ENCODE measurements around the gene MAN1A1. TPM values are rescaled to one million over a fixed set of nuclear protein-coding genes. Genes with fewer than 3 reads are reported as not detected.

MAN1A1 gene
- total RNA-seq, 1 experiment from 2014 or later: 13.3 TPM

GRCh38 chr6:119190176-119190575 lies 159.4 kb downstream of the MAN1A1 start:
- H3K4me3 Mint-ChIP-seq (ENCODE audit: low read depth, unreplicated experiment): no peak overlapping the region
- no peak for TF ChIP-seq CTCF (IDR thresholded peaks at IDR 0.05; ENCODE audit: unreplicated experiment)
- DNase-seq: no peak
- CTCF ChIA-PET: no interaction called here
- no peak overlapping the region for H3K27ac Mint-ChIP-seq (ENCODE audit: unreplicated experiment)
- BruUV-seq (replicated peaks): no TSS peak
- no peaks in the 10 kb centered on the region for H3K27me3 Mint-ChIP-seq (ENCODE audit: unreplicated experiment)
- intact Hi-C loops (cut with micrococcal nuclease; ENCODE audit: unreplicated experiment): no loop called here
- H3K36me3 Mint-ChIP-seq (ENCODE audit: insufficient read depth, unreplicated experiment): peaks cover 4% of the 10 kb centered on the region
- H3K9me3 Mint-ChIP-seq (ENCODE audit: low read depth, unreplicated experiment): no peaks in the 10 kb centered on the region
- H3K4me1 Mint-ChIP-seq (ENCODE audit: low read depth, unreplicated experiment): no peaks in the 10 kb centered on the region

GRCh38 chr6:119189498-119189897 lies 160.1 kb downstream of the MAN1A1 start:
- H3K27me3 Mint-ChIP-seq (ENCODE audit: unreplicated experiment): no peaks in the 10 kb centered on the region
- no peaks in the 10 kb centered on the region for H3K4me1 Mint-ChIP-seq (ENCODE audit: low read depth, unreplicated experiment)
- CTCF ChIA-PET: no interaction called here
- no peak overlapping the region for H3K4me3 Mint-ChIP-seq (ENCODE audit: low read depth, unreplicated experiment)
- no peak for DNase-seq
- TF ChIP-seq CTCF (IDR thresholded peaks at IDR 0.05; ENCODE audit: unreplicated experiment): no peak
- intact Hi-C loops (cut with micrococcal nuclease; ENCODE audit: unreplicated experiment): no loop called here
- H3K9me3 Mint-ChIP-seq (ENCODE audit: low read depth, unreplicated experiment): no peaks in the 10 kb centered on the region
- BruUV-seq (replicated peaks): no TSS peak
- H3K27ac Mint-ChIP-seq (ENCODE audit: unreplicated experiment): no peak overlapping the region
- peaks cover 4% of the 10 kb centered on the region for H3K36me3 Mint-ChIP-seq (ENCODE audit: insufficient read depth, unreplicated experiment)

GRCh38 chr6:119187596-119187995 lies 162.0 kb downstream of the MAN1A1 start:
- no TSS peak for BruUV-seq (replicated peaks)
- no peaks in the 10 kb centered on the region for H3K27me3 Mint-ChIP-seq (ENCODE audit: unreplicated experiment)
- H3K27ac Mint-ChIP-seq (ENCODE audit: unreplicated experiment): no peak overlapping the region
- no peaks in the 10 kb centered on the region for H3K9me3 Mint-ChIP-seq (ENCODE audit: low read depth, unreplicated experiment)
- CTCF ChIA-PET: no interaction called here
- intact Hi-C loops (cut with micrococcal nuclease; ENCODE audit: unreplicated experiment): no loop called here
- H3K4me3 Mint-ChIP-seq (ENCODE audit: low read depth, unreplicated experiment): no peak overlapping the region
- TF ChIP-seq CTCF (IDR thresholded peaks at IDR 0.05; ENCODE audit: unreplicated experiment): no peak
- peaks cover 4% of the 10 kb centered on the region for H3K36me3 Mint-ChIP-seq (ENCODE audit: insufficient read depth, unreplicated experiment)
- H3K4me1 Mint-ChIP-seq (ENCODE audit: low read depth, unreplicated experiment): no peaks in the 10 kb centered on the region
- no peak for DNase-seq

- Mint-ChIP-seq H3K4me3 (ENCODE audit: low read depth, unreplicated experiment) (no peak overlapping the region), H3K27me3 (ENCODE audit: unreplicated experiment) (no peaks in the 10 kb centered on the region), H3K36me3 (ENCODE audit: insufficient read depth, unreplicated experiment) (peaks cover 4% of the 10 kb centered on the region), H3K9me3 (ENCODE audit: low read depth, unreplicated experiment) (no peaks in the 10 kb centered on the region), H3K27ac (ENCODE audit: unreplicated experiment) (no peak overlapping the region), H3K4me1 (ENCODE audit: low read depth, unreplicated experiment) (no peaks in the 10 kb centered on the region)
- no peak for DNase-seq
- BruUV-seq (replicated peaks): no TSS peak
- CTCF ChIA-PET: interaction anchor here (0.7 kb wide), 1 partner anchor 259 kb away, joined by 9 read pairs; no protein-coding TSS in a partner anchor
- intact Hi-C loops (cut with micrococcal nuclease; ENCODE audit: unreplicated experiment): no loop called here
- no peak for TF ChIP-seq CTCF (IDR thresholded peaks at IDR 0.05; ENCODE audit: unreplicated experiment)
Observed at GRCh38 chr6:119186490-119186889, 163.1 kb downstream of the MAN1A1 start.
